ENCODE measurements around the gene ITGA2B. TPM values are rescaled to one million over a fixed set of nuclear protein-coding genes. Genes with fewer than 3 reads are reported as not detected.

The ITGA2B gene
- total and polyA plus RNA-seq, 2 of the 8 experiments (the other 6 are each of a cell fraction or from before 2014, with no cell fraction given), result 6.9 to 12.3 TPM

- TF ChIP-seq NRF1 (IDR thresholded peaks at IDR 0.05; ENCODE audit: low read depth, low read length) (no peak), RAD21 (IDR thresholded peaks at IDR 0.05 in 1 of 2, conservative IDR thresholded peaks at IDR 0.05 in 1 of 2; ENCODE audit: low read depth in 2 of 2, low read length in 2 of 2) (no peak)
- TF ChIP-seq, protein P1, sequence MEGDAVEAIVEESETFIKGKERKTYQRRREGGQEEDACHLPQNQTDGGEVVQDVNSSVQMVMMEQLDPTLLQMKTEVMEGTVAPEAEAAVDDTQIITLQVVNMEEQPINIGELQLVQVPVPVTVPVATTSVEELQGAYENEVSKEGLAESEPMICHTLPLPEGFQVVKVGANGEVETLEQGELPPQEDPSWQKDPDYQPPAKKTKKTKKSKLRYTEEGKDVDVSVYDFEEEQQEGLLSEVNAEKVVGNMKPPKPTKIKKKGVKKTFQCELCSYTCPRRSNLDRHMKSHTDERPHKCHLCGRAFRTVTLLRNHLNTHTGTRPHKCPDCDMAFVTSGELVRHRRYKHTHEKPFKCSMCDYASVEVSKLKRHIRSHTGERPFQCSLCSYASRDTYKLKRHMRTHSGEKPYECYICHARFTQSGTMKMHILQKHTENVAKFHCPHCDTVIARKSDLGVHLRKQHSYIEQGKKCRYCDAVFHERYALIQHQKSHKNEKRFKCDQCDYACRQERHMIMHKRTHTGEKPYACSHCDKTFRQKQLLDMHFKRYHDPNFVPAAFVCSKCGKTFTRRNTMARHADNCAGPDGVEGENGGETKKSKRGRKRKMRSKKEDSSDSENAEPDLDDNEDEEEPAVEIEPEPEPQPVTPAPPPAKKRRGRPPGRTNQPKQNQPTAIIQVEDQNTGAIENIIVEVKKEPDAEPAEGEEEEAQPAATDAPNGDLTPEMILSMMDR (IDR thresholded peaks at IDR 0.05; ENCODE audit: control extremely low read depth in 1 of 3, insufficient read depth in 1 of 3, low read depth in 1 of 3, low read length in 3 of 3), result peak; percentile 13 to 33 (median 16)
- TF ChIP-seq, protein P2, sequence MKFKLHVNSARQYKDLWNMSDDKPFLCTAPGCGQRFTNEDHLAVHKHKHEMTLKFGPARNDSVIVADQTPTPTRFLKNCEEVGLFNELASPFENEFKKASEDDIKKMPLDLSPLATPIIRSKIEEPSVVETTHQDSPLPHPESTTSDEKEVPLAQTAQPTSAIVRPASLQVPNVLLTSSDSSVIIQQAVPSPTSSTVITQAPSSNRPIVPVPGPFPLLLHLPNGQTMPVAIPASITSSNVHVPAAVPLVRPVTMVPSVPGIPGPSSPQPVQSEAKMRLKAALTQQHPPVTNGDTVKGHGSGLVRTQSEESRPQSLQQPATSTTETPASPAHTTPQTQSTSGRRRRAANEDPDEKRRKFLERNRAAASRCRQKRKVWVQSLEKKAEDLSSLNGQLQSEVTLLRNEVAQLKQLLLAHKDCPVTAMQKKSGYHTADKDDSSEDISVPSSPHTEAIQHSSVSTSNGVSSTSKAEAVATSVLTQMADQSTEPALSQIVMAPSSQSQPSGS (IDR thresholded peaks at IDR 0.05; ENCODE audit: low read length), result no peak
Observed at GRCh38 chr17:44385287-44386181, 3.9 kb downstream of the ITGA2B start (continued).
